ENCODE measurements around the gene TALDO1. TPM values are rescaled to one million over a fixed set of nuclear protein-coding genes. Genes with fewer than 3 reads are reported as not detected.

Gene TALDO1
- total and polyA plus RNA-seq, 10 of the 15 experiments (the other 5 are each of a cell fraction or from before 2014, with no cell fraction given) = 121 to 302 (median 182) TPM

- no peak for TF ChIP-seq IKZF1 (conservative IDR thresholded peaks at IDR 0.05)
Observed at GRCh38 chr11:742156-742546, 5.1 kb upstream of the TALDO1 start (continued).

DNA sequence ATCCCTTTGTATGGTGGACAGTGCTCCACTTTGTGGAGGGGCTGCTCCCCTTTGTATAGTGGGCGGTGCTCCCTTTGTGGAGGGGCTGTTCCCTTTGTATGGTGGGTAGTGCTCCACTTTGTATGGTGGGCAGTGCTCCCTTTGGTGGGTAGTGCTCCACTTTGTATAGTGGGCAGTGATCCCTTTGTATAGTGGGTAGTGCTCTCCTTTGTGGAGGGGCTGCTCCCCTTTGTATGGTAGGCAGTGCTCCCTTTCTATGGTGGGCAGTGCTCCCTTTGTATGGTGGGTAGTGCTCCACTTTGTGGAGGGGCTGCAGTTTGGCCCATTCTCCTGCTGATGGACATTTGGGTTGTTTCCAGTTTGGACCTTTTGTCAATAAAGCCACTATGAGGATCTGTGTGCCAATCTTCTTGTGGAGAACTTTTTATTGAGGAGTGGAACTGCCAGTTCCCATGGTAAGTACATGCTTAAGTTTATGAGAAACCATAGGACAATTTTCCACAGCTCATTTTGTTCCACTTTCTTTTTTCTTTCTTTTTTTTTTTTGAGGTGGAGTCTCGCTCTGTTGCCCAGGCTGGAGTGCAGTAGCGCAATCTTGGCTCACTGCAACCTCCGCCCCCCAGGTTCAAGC lies 4.6 kb upstream of the TALDO1 start:
- Histone ChIP-seq H3K9ac (ENCODE audit: control insufficient read depth, insufficient read depth, low read length) (no peak overlapping the region), H3K4me2 (ENCODE audit: control insufficient read depth, insufficient read depth) (no peak overlapping the region), H3K79me2 (ENCODE audit: control insufficient read depth, insufficient read depth, low read length) (peaks cover 5% of the 10 kb centered on the region), H3K36me3 (ENCODE audit: control insufficient read depth in 2 of 2, insufficient read depth in 2 of 2, low read length in 1 of 2) (no peaks in the 10 kb centered on the region), H2AFZ (ENCODE audit: control insufficient read depth, low read depth, low read length) (no peak overlapping the region), H3K27ac (ENCODE audit: control insufficient read depth, insufficient read depth) (no peak overlapping the region), H4K20me1 (ENCODE audit: control insufficient read depth, insufficient read depth) (no peaks in the 10 kb centered on the region), H3K4me1 (ENCODE audit: control insufficient read depth, insufficient read depth, low read length) (no peaks in the 10 kb centered on the region), H3K9me3 (replicated peaks; ENCODE audit: control insufficient read depth, insufficient read depth, low read length) (no peaks in the 10 kb centered on the region), H3K4me3 (no peak overlapping the region), H3K27me3 (replicated peaks in 1 of 2; ENCODE audit: control insufficient read depth in 2 of 2, insufficient read depth in 2 of 2, low read length in 1 of 2) (no peaks in the 10 kb centered on the region)
- in situ Hi-C loops (cut with MboI) (no loop called here), intact Hi-C loops (cut with micrococcal nuclease; ENCODE audit: unreplicated experiment) (no loop called here)
- ChIA-PET RAD21 (ENCODE audit: unreplicated experiment) (no interaction called here), SMC1A (ENCODE audit: uncharacterized antibody, unreplicated experiment) (no interaction called here), CTCF (interaction anchor here (1.3 to 1.5 kb wide), 2 partner anchors 15 to 17 kb away, joined by 3 read pairs; no protein-coding TSS in a partner anchor), POLR2A (no interaction called here)
- TF ChIP-seq, protein P1, sequence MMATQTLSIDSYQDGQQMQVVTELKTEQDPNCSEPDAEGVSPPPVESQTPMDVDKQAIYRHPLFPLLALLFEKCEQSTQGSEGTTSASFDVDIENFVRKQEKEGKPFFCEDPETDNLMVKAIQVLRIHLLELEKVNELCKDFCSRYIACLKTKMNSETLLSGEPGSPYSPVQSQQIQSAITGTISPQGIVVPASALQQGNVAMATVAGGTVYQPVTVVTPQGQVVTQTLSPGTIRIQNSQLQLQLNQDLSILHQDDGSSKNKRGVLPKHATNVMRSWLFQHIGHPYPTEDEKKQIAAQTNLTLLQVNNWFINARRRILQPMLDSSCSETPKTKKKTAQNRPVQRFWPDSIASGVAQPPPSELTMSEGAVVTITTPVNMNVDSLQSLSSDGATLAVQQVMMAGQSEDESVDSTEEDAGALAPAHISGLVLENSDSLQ (IDR thresholded peaks at IDR 0.05) = peak; percentile 30
- TF ChIP-seq WRNIP1 (IDR thresholded peaks at IDR 0.05; ENCODE audit: borderline replicate concordance, low read depth, low read length) (no peak), NFXL1 (IDR thresholded peaks at IDR 0.05; ENCODE audit: borderline replicate concordance) (peak; percentile 99), FOXM1 (IDR thresholded peaks at IDR 0.05; ENCODE audit: low read depth, low read length) (no peak)
- BruUV-seq (replicated peaks) = no TSS peak
- no peak for FAIRE-seq
- no peak for DNase-seq (ENCODE audit: low read depth, low spot score)
- no peak for ATAC-seq
- WGBS (ENCODE audit: insufficient coverage, insufficient replicate concordance, low lambda C conversion rate, missing lambda C conversion rate) = 82% methylated on average over 3 of the region's 4 CpGs

All from GM12878 (cell line).